ENCODE data around the gene SPATS2L. TPM values are rescaled to one million over a fixed set of nuclear protein-coding genes. Genes with fewer than 3 reads are reported as not detected.

Gene SPATS2L
- total and polyA plus RNA-seq, 8 donors = 36.8 to 245 (median 80.7) TPM

- DNase-seq = no peak
- H3K4me1 ChIP-seq = no peaks in the 10 kb centered on the region
- H3K36me3 ChIP-seq = peaks cover 0 to 38% (median 18%) of the 10 kb centered on the region in 4 donors
- no peaks in the 10 kb centered on the region for H3K27me3 ChIP-seq
- TF ChIP-seq EP300 (IDR thresholded peaks at IDR 0.05) (no peak), CTCF (IDR thresholded peaks at IDR 0.05) (no peak), POLR2AphosphoS5 (IDR thresholded peaks at IDR 0.05) (no peak), POLR2A (IDR thresholded peaks at IDR 0.05) (no peak)
- H3K9me3 ChIP-seq = no peaks in the 10 kb centered on the region
- intact Hi-C loops (cut with DNase I; ENCODE audit: low total_unique reads) = no loop called here
- 79 to 90% (median 86%) methylated on average over 4 of the region's 4 CpGs for WGBS, 5 donors
- no peak overlapping the region for H3K27ac ChIP-seq
- no peak overlapping the region for H3K4me3 ChIP-seq
Observed at GRCh38 chr2:200435379-200435778, 128.9 kb downstream of the SPATS2L start.

GRCh38 chr2:200438251-200438650, 131.8 kb downstream of the SPATS2L start:
- intact Hi-C loops (cut with DNase I; ENCODE audit: low total_unique reads) = no loop called here
- 83 to 100% (median 87%) methylated on average over 1 of the region's 1 CpG for WGBS, 5 donors
- no peak for DNase-seq
- no peak overlapping the region for H3K4me3 ChIP-seq
- H3K27ac ChIP-seq = no peak overlapping the region
- peaks cover 8 to 58% (median 34%) of the 10 kb centered on the region in 4 donors for H3K36me3 ChIP-seq
- no peaks in the 10 kb centered on the region for H3K27me3 ChIP-seq
- H3K4me1 ChIP-seq = no peaks in the 10 kb centered on the region
- H3K9me3 ChIP-seq = no peaks in the 10 kb centered on the region
- TF ChIP-seq POLR2AphosphoS5 (IDR thresholded peaks at IDR 0.05) = no peak
- no peak for TF ChIP-seq EP300 (IDR thresholded peaks at IDR 0.05)
- no peak for TF ChIP-seq CTCF (IDR thresholded peaks at IDR 0.05)
- no peak for TF ChIP-seq POLR2A (IDR thresholded peaks at IDR 0.05)

GRCh38 chr2:200438846-200439245, 132.4 kb downstream of the SPATS2L start:
- TF ChIP-seq CTCF (IDR thresholded peaks at IDR 0.05) = no peak
- no peak for TF ChIP-seq EP300 (IDR thresholded peaks at IDR 0.05)
- TF ChIP-seq POLR2AphosphoS5 (IDR thresholded peaks at IDR 0.05) = no peak
- no peak for TF ChIP-seq POLR2A (IDR thresholded peaks at IDR 0.05)
- Histone ChIP-seq H3K4me1 (no peaks in the 10 kb centered on the region), H3K27me3 (no peaks in the 10 kb centered on the region), H3K27ac (no peak overlapping the region), H3K4me3 (no peak overlapping the region), H3K9me3 (no peaks in the 10 kb centered on the region), H3K36me3 (peaks cover 8 to 64% (median 37%) of the 10 kb centered on the region in 4 donors)
- WGBS, 5 donors = 64 to 82% (median 76%) methylated on average over 1 of the region's 1 CpG
- no peak for DNase-seq
- intact Hi-C loops (cut with DNase I; ENCODE audit: low total_unique reads) = no loop called here

- no peaks in the 10 kb centered on the region for H3K9me3 ChIP-seq
- H3K27ac ChIP-seq = no peak overlapping the region
Observed at GRCh38 chr2:200439981-200440380, 133.5 kb downstream of the SPATS2L start.

More at GRCh38 chr2:200439981-200440380, 133.5 kb downstream of the SPATS2L start:
- intact Hi-C loops (cut with DNase I; ENCODE audit: low total_unique reads) = no loop called here
- DNase-seq = no peak
- Histone ChIP-seq H3K36me3 (peaks cover 8 to 66% (median 39%) of the 10 kb centered on the region in 4 donors), H3K4me1 (no peaks in the 10 kb centered on the region), H3K27me3 (no peaks in the 10 kb centered on the region), H3K4me3 (no peak overlapping the region)
- TF ChIP-seq POLR2AphosphoS5 (IDR thresholded peaks at IDR 0.05) (no peak), POLR2A (IDR thresholded peaks at IDR 0.05) (no peak), CTCF (IDR thresholded peaks at IDR 0.05) (no peak), EP300 (IDR thresholded peaks at IDR 0.05) (no peak)
- 93 to 97% (median 96%) methylated on average over 5 of the region's 5 CpGs for WGBS, 5 donors
